ENCODE data around the gene SLC9A4.

SLC9A4 gene

GRCh38 chr2:102506743-102507142 lies 33.7 kb downstream of the SLC9A4 start:
- H3K9me3 ChIP-seq (ENCODE audit: control insufficient read depth, insufficient read depth, low read length), result no peaks in the 10 kb centered on the region
- TF ChIP-seq EZH2phosphoT487 (IDR thresholded peaks at IDR 0.05; ENCODE audit: borderline replicate concordance, low read length) (no peak), CTCF (IDR thresholded peaks at IDR 0.05; ENCODE audit: low read depth, low read length, poor library complexity, severe bottlenecking) (no peak)
- H3K27me3 ChIP-seq (ENCODE audit: control insufficient read depth, low read length), result no peaks in the 10 kb centered on the region
- H3K4me2 ChIP-seq (ENCODE audit: low read length), result no peak overlapping the region
- H3K27ac ChIP-seq (ENCODE audit: low read depth, low read length), result no peak overlapping the region
- H3K4me1 ChIP-seq (ENCODE audit: control insufficient read depth, low read length), result no peaks in the 10 kb centered on the region
- no peaks in the 10 kb centered on the region for H3K79me2 ChIP-seq (ENCODE audit: control insufficient read depth, low read length)
- H4K20me1 ChIP-seq (ENCODE audit: control insufficient read depth, insufficient read depth, low read depth, low read length), result no peaks in the 10 kb centered on the region
- H3F3A ChIP-seq (ENCODE audit: control insufficient read depth, insufficient read depth), result no peaks in the 10 kb centered on the region
- H3K9me2 ChIP-seq (replicated peaks; ENCODE audit: control insufficient read depth, low read length), result no peaks in the 10 kb centered on the region
- no peaks in the 10 kb centered on the region for H3K36me3 ChIP-seq (ENCODE audit: control insufficient read depth, low read length)
- no peak overlapping the region for H3K4me3 ChIP-seq (ENCODE audit: low read length)

GRCh38 chr2:102508863-102509262 lies 35.8 kb downstream of the SLC9A4 start:
- no peak overlapping the region for H3K27ac ChIP-seq (ENCODE audit: low read depth, low read length)
- no peaks in the 10 kb centered on the region for H3K9me3 ChIP-seq (ENCODE audit: control insufficient read depth, insufficient read depth, low read length)
- H3K79me2 ChIP-seq (ENCODE audit: control insufficient read depth, low read length), result no peaks in the 10 kb centered on the region
- H3K4me3 ChIP-seq (ENCODE audit: low read length), result no peak overlapping the region
- no peak overlapping the region for H3K4me2 ChIP-seq (ENCODE audit: low read length)
- H3K27me3 ChIP-seq (ENCODE audit: control insufficient read depth, low read length), result no peaks in the 10 kb centered on the region
- no peaks in the 10 kb centered on the region for H3K4me1 ChIP-seq (ENCODE audit: control insufficient read depth, low read length)
- H3K9me2 ChIP-seq (replicated peaks; ENCODE audit: control insufficient read depth, low read length), result no peaks in the 10 kb centered on the region
- no peaks in the 10 kb centered on the region for H4K20me1 ChIP-seq (ENCODE audit: control insufficient read depth, insufficient read depth, low read depth, low read length)
- no peaks in the 10 kb centered on the region for H3F3A ChIP-seq (ENCODE audit: control insufficient read depth, insufficient read depth)
- H3K36me3 ChIP-seq (ENCODE audit: control insufficient read depth, low read length), result no peaks in the 10 kb centered on the region
- TF ChIP-seq CTCF (IDR thresholded peaks at IDR 0.05; ENCODE audit: low read depth, low read length, poor library complexity, severe bottlenecking) (no peak), EZH2phosphoT487 (IDR thresholded peaks at IDR 0.05; ENCODE audit: borderline replicate concordance, low read length) (no peak)

GRCh38 chr2:102509749-102510148 lies 36.7 kb downstream of the SLC9A4 start:
- Histone ChIP-seq H3K79me2 (ENCODE audit: control insufficient read depth, low read length) (no peaks in the 10 kb centered on the region), H3K9me2 (replicated peaks; ENCODE audit: control insufficient read depth, low read length) (no peaks in the 10 kb centered on the region), H3F3A (ENCODE audit: control insufficient read depth, insufficient read depth) (no peaks in the 10 kb centered on the region), H4K20me1 (ENCODE audit: control insufficient read depth, insufficient read depth, low read depth, low read length) (no peaks in the 10 kb centered on the region), H3K4me1 (ENCODE audit: control insufficient read depth, low read length) (no peaks in the 10 kb centered on the region), H3K4me2 (ENCODE audit: low read length) (no peak overlapping the region), H3K4me3 (ENCODE audit: low read length) (no peak overlapping the region), H3K27ac (ENCODE audit: low read depth, low read length) (no peak overlapping the region), H3K27me3 (ENCODE audit: control insufficient read depth, low read length) (no peaks in the 10 kb centered on the region), H3K36me3 (ENCODE audit: control insufficient read depth, low read length) (no peaks in the 10 kb centered on the region), H3K9me3 (ENCODE audit: control insufficient read depth, insufficient read depth, low read length) (no peaks in the 10 kb centered on the region)
- no peak for TF ChIP-seq EZH2phosphoT487 (IDR thresholded peaks at IDR 0.05; ENCODE audit: borderline replicate concordance, low read length)
- no peak for TF ChIP-seq CTCF (IDR thresholded peaks at IDR 0.05; ENCODE audit: low read depth, low read length, poor library complexity, severe bottlenecking)
